Coronary artery (tissue), 2 donors: ENCODE data around the gene SNX33.
A peak's percentile ranks its signal among the peaks of the same experiment; 100 is the strongest.
"Not testable (repeated sequence)": the region's sequence is repeated elsewhere in the genome, so short reads cannot be mapped to it uniquely, and the experiment has no call there.

ENCODE experiments used
- DNase-seq: peaks from one replicate; pipeline ENCODE4 v3.0.0-alpha.2; 2017; ENCODE audit warnings: low spot score
- H3K27ac ChIP-seq, 2 donors: fragments of 200-600 bp; sonication (generic); one replicate each; pipeline ENCODE4 v1.5.1; 2016 to 2019
- H3K4me3 ChIP-seq: fragments of 200-600 bp; sonication (generic); 2 replicates; pipeline ENCODE4 v1.5.1; 2016; ENCODE audit warnings: mild to moderate bottlenecking, moderate library complexity
- CTCF ChIP-seq: fragments of 200-600 bp; sonication (generic); IDR thresholded peaks from one replicate; pipeline ENCODE4 v1.5.1; 2019; ENCODE audit warnings: antibody characterized with exemption

The SNX33 gene

GRCh38 chr15:75687486-75688277, 40.0 kb downstream of the SNX33 start:
- TF ChIP-seq CTCF, result no peak
- peak overlapping the region in 1 of 2 donors; percentile 74 for H3K27ac ChIP-seq
- DNase-seq, result no peak
- no peak overlapping the region for H3K4me3 ChIP-seq

GRCh38 chr15:75688278-75688557, 40.5 kb downstream of the SNX33 start:
- Histone ChIP-seq H3K27ac (peak overlapping the region in 1 of 2 donors; percentile 74), H3K4me3 (no peak overlapping the region)
- TF ChIP-seq CTCF, result no peak
- no peak for DNase-seq

- DNase-seq, result no peak
- H3K4me3 ChIP-seq, result no peak overlapping the region
- peak overlapping the region in 1 of 2 donors; percentile 74 for H3K27ac ChIP-seq
- TF ChIP-seq CTCF, result no peak
These were observed 41.1 kb downstream of the SNX33 start for GRCh38 chr15:75688831-75689230.

GRCh38 chr15:75689429-75689828, 41.7 kb downstream of the SNX33 start:
- not testable (repeated sequence) for DNase-seq
- H3K27ac ChIP-seq, result peak overlapping the region in 1 of 2 donors; percentile 17

GRCh38 chr15:75692311-75692710, 44.6 kb downstream of the SNX33 start:
- H3K4me3 ChIP-seq, DNase-seq: not testable (repeated sequence)
- H3K27ac ChIP-seq, result peak overlapping the region; percentile 18 to 21

More at GRCh38 chr15:75689429-75689828, 41.7 kb downstream of the SNX33 start:
- not testable (repeated sequence) for H3K4me3 ChIP-seq

- not testable (repeated sequence) for H3K4me3 ChIP-seq, DNase-seq
- peak overlapping the region; percentile 95 to 98 for H3K27ac ChIP-seq
These were observed 45.3 kb downstream of the SNX33 start for GRCh38 chr15:75693028-75693427.

GRCh38 chr15:75693501-75694240, 46.0 kb downstream of the SNX33 start:
- peak overlapping the region; percentile 95 to 98 for H3K27ac ChIP-seq
- peak overlapping the region; percentile 21 for H3K4me3 ChIP-seq
- no peak for DNase-seq
- no peak for TF ChIP-seq CTCF

GRCh38 chr15:75694241-75695182, 46.8 kb downstream of the SNX33 start:
- Histone ChIP-seq H3K4me3 (peak overlapping the region; percentile 21), H3K27ac (peak overlapping the region; percentile 95 to 98)
- DNase-seq, result peak; percentile 96
- TF ChIP-seq CTCF, result no peak
